ENCODE measurements around the gene SLC30A9. TPM values are rescaled to one million over a fixed set of nuclear protein-coding genes. Genes with fewer than 3 reads are reported as not detected.

The SLC30A9 gene
- total RNA-seq, 1 experiment from 2014 or later = 70.3 TPM

DNA sequence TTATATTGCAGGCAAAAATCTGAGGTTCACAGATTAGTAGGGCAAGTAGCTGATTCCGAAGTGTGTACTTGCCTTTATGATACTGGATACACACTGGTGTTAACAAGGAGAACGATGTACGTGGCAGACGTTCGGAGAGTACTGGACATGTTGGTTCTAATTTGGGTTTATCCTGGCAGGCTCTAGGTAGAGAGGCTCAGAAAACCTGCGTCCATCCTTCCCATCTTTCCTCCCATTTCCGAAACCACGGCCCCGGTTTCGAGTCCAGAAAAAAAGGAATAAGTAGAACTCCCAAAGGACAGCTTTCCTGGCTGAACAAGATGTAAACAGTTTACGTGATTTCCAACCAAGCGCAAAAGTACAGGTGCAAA, 351 bp upstream of the SLC30A9 start:
- H3K9me2 ChIP-seq (replicated peaks; ENCODE audit: insufficient read depth, low read length) = no peaks in the 10 kb centered on the region; the same call in 1 of the 2 replicates
- peak overlapping the region; percentile 87 for H3K4me2 ChIP-seq (ENCODE audit: low read depth, low read length, poor library complexity, severe bottlenecking)
- no peaks in the 10 kb centered on the region for H3K27me3 ChIP-seq (ENCODE audit: low read length)
- no peaks in the 10 kb centered on the region for H3K36me3 ChIP-seq (ENCODE audit: insufficient read depth, low read length)
- DNase-seq = no peak
- peak overlapping the region; percentile 97 for H3K4me3 ChIP-seq (ENCODE audit: low read length)
- no peaks in the 10 kb centered on the region for H3K9me3 ChIP-seq (ENCODE audit: low read length)
- peak overlapping the region; percentile 94 for H3K9ac ChIP-seq (ENCODE audit: low read length)
- H3K27ac ChIP-seq (ENCODE audit: low read length) = peak overlapping the region; percentile 34; the same call in 1 of the 2 replicates
- H2AFZ ChIP-seq (ENCODE audit: low read length) = peak overlapping the region; percentile 78; the same call in 1 of the 2 replicates
- H3K4me1 ChIP-seq (ENCODE audit: low read length) = peaks cover 38% of the 10 kb centered on the region
- H4K20me1 ChIP-seq (ENCODE audit: insufficient read depth, low read depth, low read length) = peaks cover 7% of the 10 kb centered on the region; the same call in 1 of the 2 replicates
- H3K79me2 ChIP-seq (ENCODE audit: low read length) = peaks cover 81% of the 10 kb centered on the region

GRCh38 chr4:41991916-41992767, 1.8 kb downstream of the SLC30A9 start:
- Histone ChIP-seq H3K4me1 (ENCODE audit: low read length) (peaks cover 38% of the 10 kb centered on the region), H3K9me2 (replicated peaks; ENCODE audit: insufficient read depth, low read length) (no peaks in the 10 kb centered on the region), H3K27me3 (ENCODE audit: low read length) (no peaks in the 10 kb centered on the region), H3K79me2 (ENCODE audit: low read length) (peaks cover 93% of the 10 kb centered on the region), H3K4me3 (ENCODE audit: low read length) (peak overlapping the region; percentile 97), H2AFZ (ENCODE audit: low read length) (no peak overlapping the region), H3K27ac (ENCODE audit: low read length) (no peak overlapping the region), H3K4me2 (ENCODE audit: low read depth, low read length, poor library complexity, severe bottlenecking) (peak overlapping the region; percentile 87), H3K9ac (ENCODE audit: low read length) (peak overlapping the region; percentile 94), H3K9me3 (ENCODE audit: low read length) (no peaks in the 10 kb centered on the region), H4K20me1 (ENCODE audit: insufficient read depth, low read depth, low read length) (peaks cover 7% of the 10 kb centered on the region; the same call in 1 of the 2 replicates), H3K36me3 (ENCODE audit: insufficient read depth, low read length) (no peaks in the 10 kb centered on the region)
- no peak for DNase-seq

DNA sequence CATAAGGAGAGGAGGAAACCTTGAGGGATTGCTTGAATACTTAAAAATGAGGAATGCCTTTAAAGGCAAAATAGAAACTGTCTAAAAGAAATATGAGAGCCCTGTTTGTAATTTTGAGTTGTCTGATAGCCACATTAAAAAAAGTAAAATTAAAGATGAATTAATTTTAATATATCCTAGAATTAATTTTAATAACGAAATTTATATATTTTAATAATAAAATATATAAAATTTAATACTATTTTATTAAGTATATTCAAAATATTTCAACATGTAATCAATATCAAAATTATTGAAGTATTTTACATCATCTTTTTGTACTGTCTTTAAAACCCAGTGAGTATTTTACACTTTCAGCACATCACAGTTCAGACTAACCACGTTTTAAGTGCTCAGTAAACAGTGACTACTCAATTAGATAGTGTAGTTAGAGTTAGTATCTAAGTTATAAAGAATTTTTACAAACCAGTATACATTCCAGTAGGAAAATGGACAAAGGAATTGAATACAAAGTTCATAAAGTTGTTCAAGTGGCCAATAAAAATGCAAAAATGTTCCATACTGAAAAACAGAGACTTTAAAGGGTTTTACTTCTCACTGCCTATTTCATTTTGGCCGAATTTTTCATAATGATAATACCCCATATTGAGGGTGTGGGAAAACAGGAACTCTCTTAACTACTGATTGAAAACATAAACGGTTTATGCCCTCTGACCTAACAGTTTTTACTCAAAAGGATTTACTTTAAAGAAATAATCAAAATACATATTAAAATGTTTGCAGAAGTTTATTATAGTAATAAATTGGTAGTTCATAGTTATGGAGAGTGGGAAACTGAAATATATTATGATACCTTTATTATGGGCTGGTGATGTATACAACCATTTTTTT, 2.9 kb downstream of the SLC30A9 start:
- Histone ChIP-seq H3K36me3 (ENCODE audit: insufficient read depth, low read length) (no peaks in the 10 kb centered on the region), H3K9ac (ENCODE audit: low read length) (no peak overlapping the region), H3K79me2 (ENCODE audit: low read length) (peaks cover 93% of the 10 kb centered on the region), H3K4me1 (ENCODE audit: low read length) (peaks cover 38% of the 10 kb centered on the region), H3K27ac (ENCODE audit: low read length) (no peak overlapping the region), H4K20me1 (ENCODE audit: insufficient read depth, low read depth, low read length) (peaks cover 7% of the 10 kb centered on the region; the same call in 1 of the 2 replicates), H3K4me2 (ENCODE audit: low read depth, low read length, poor library complexity, severe bottlenecking) (peak overlapping the region; percentile 87), H3K4me3 (ENCODE audit: low read length) (peak overlapping the region; percentile 97; the same call in 1 of the 2 replicates), H3K9me3 (ENCODE audit: low read length) (no peaks in the 10 kb centered on the region), H3K27me3 (ENCODE audit: low read length) (no peaks in the 10 kb centered on the region), H2AFZ (ENCODE audit: low read length) (no peak overlapping the region), H3K9me2 (replicated peaks; ENCODE audit: insufficient read depth, low read length) (no peaks in the 10 kb centered on the region)
- no peak for DNase-seq

DNA sequence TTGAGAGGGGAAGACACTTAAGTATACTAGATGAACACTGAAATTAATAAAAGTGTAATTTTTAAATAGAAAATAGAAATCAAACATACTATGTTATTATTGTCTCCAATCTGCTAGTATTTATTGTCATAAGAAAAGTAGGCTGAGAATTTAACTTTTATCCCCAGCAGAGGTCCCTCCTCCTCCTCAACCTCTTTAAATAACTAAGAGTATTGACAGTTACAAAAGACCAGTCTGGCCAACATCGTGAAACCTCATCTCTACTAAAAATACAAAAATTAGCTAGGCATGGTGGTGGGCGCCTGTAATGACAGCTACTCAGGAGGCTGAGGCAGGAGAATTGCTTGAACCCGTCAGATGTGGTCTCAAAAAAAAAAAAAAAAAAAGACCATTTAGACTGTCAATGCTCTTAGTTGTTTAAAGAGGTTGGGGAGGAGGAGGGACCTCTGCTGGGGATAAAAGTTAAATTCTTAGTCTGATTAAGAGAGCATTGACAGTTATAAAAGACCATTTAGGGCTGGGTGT, 4.2 kb downstream of the SLC30A9 start:
- no peak overlapping the region for H3K9ac ChIP-seq (ENCODE audit: low read length)
- H3K36me3 ChIP-seq (ENCODE audit: insufficient read depth, low read length) = peaks cover 8% of the 10 kb centered on the region; the same call in 1 of the 2 replicates
- peaks cover 94% of the 10 kb centered on the region for H3K79me2 ChIP-seq (ENCODE audit: low read length)
- peaks cover 7% of the 10 kb centered on the region; the same call in 1 of the 2 replicates for H4K20me1 ChIP-seq (ENCODE audit: insufficient read depth, low read depth, low read length)
- H3K27me3 ChIP-seq (ENCODE audit: low read length) = no peaks in the 10 kb centered on the region
- no peak overlapping the region for H3K4me2 ChIP-seq (ENCODE audit: low read depth, low read length, poor library complexity, severe bottlenecking)
- H3K4me3 ChIP-seq (ENCODE audit: low read length) = no peak overlapping the region
- no peak for DNase-seq
- no peak overlapping the region for H2AFZ ChIP-seq (ENCODE audit: low read length)
- no peaks in the 10 kb centered on the region for H3K9me3 ChIP-seq (ENCODE audit: low read length)
- H3K9me2 ChIP-seq (replicated peaks; ENCODE audit: insufficient read depth, low read length) = no peaks in the 10 kb centered on the region
- H3K27ac ChIP-seq (ENCODE audit: low read length) = no peak overlapping the region
- peaks cover 26% of the 10 kb centered on the region for H3K4me1 ChIP-seq (ENCODE audit: low read length)

GRCh38 chr4:41998019-41998418, 7.7 kb downstream of the SLC30A9 start:
- no peaks in the 10 kb centered on the region for H3K9me2 ChIP-seq (replicated peaks; ENCODE audit: insufficient read depth, low read length)
- no peak overlapping the region for H2AFZ ChIP-seq (ENCODE audit: low read length)
- H4K20me1 ChIP-seq (ENCODE audit: insufficient read depth, low read depth, low read length) = no peaks in the 10 kb centered on the region
- no peaks in the 10 kb centered on the region for H3K9me3 ChIP-seq (ENCODE audit: low read length)
- H3K4me2 ChIP-seq (ENCODE audit: low read depth, low read length, poor library complexity, severe bottlenecking) = no peak overlapping the region
- no peaks in the 10 kb centered on the region for H3K27me3 ChIP-seq (ENCODE audit: low read length)
- no peak for DNase-seq
- no peak overlapping the region for H3K9ac ChIP-seq (ENCODE audit: low read length)
- H3K36me3 ChIP-seq (ENCODE audit: insufficient read depth, low read length) = peaks cover 17% of the 10 kb centered on the region
- H3K27ac ChIP-seq (ENCODE audit: low read length) = no peak overlapping the region
- H3K4me1 ChIP-seq (ENCODE audit: low read length) = peaks cover 4% of the 10 kb centered on the region; the same call in 1 of the 2 replicates
- no peak overlapping the region for H3K4me3 ChIP-seq (ENCODE audit: low read length)
- H3K79me2 ChIP-seq (ENCODE audit: low read length) = peaks cover 96% of the 10 kb centered on the region

DNA sequence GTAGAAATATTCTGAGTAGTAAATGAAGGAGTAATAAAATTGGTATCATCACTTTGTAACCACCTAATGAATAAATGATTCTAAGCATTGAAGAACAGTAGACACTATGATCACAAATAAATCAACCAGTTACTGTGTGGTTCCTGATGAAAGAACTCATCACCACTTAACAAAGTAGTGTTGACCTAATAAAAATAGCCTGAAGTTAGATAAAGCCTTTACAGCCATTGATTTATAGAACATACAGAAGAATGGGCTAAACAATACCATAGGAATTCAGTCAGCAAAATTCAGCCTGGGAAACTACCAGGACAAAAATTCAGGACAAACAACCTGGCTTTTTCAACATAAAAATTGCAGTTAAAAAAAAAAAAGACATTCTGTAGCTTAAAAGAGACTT, 9.0 kb downstream of the SLC30A9 start:
- Histone ChIP-seq H3K27me3 (ENCODE audit: low read length) (no peaks in the 10 kb centered on the region), H3K4me1 (ENCODE audit: low read length) (no peaks in the 10 kb centered on the region), H4K20me1 (ENCODE audit: insufficient read depth, low read depth, low read length) (no peaks in the 10 kb centered on the region), H3K27ac (ENCODE audit: low read length) (no peak overlapping the region), H2AFZ (ENCODE audit: low read length) (no peak overlapping the region), H3K79me2 (ENCODE audit: low read length) (peaks cover 96% of the 10 kb centered on the region), H3K9me2 (replicated peaks; ENCODE audit: insufficient read depth, low read length) (no peaks in the 10 kb centered on the region), H3K9me3 (ENCODE audit: low read length) (no peaks in the 10 kb centered on the region), H3K4me3 (ENCODE audit: low read length) (no peak overlapping the region), H3K4me2 (ENCODE audit: low read depth, low read length, poor library complexity, severe bottlenecking) (no peak overlapping the region), H3K9ac (ENCODE audit: low read length) (no peak overlapping the region), H3K36me3 (ENCODE audit: insufficient read depth, low read length) (peaks cover 30% of the 10 kb centered on the region)
- no peak for DNase-seq

DNA sequence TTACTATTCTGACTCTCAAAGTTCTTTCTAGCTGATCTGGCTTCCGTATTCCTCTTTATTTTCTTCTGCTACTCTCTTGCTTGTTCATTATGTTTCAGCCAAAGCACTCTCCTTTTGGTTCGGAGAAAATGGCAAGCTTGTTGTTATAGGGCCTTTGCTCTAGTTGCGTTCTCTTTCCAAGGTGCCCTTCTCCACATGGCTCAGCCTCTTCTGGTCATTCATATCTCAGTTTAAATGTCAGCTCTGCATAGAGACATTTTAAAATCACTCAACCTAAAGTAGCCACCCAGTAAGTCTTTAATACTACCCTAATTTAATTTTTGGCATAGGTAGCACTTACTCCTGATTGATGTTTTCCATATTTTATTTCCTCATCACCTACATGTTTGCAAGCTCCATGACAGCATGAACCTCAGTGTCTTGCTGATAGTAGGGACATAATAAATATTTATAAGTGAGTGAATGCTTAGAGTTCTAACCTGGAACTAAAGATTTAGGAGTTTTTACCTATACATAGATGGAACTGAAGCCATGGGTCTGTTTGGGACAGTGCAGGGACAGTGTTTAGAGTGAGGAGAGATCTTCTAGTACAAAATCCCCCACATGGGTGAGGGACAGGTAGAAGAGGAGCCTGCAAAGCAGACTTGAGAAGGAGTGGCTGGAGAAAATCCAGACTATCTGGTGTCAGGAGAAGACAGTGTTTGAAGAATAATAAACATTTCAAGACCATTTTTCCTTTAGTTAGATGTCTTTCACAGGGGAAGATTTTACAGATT, 17.9 kb downstream of the SLC30A9 start:
- H3K4me1 ChIP-seq (ENCODE audit: low read length) = no peaks in the 10 kb centered on the region
- no peaks in the 10 kb centered on the region for H3K27me3 ChIP-seq (ENCODE audit: low read length)
- H3K4me2 ChIP-seq (ENCODE audit: low read depth, low read length, poor library complexity, severe bottlenecking) = no peak overlapping the region
- no peak overlapping the region for H2AFZ ChIP-seq (ENCODE audit: low read length)
- H3K9me3 ChIP-seq (ENCODE audit: low read length) = no peaks in the 10 kb centered on the region
- peaks cover 99% of the 10 kb centered on the region for H3K79me2 ChIP-seq (ENCODE audit: low read length)
- H4K20me1 ChIP-seq (ENCODE audit: insufficient read depth, low read depth, low read length) = no peaks in the 10 kb centered on the region
- no peak overlapping the region for H3K27ac ChIP-seq (ENCODE audit: low read length)
- no peaks in the 10 kb centered on the region for H3K9me2 ChIP-seq (replicated peaks; ENCODE audit: insufficient read depth, low read length)
- no peak for DNase-seq
- peaks cover 53% of the 10 kb centered on the region for H3K36me3 ChIP-seq (ENCODE audit: insufficient read depth, low read length)
- no peak overlapping the region for H3K4me3 ChIP-seq (ENCODE audit: low read length)
- H3K9ac ChIP-seq (ENCODE audit: low read length) = no peak overlapping the region

Measured in Karpas-422 (cell line).